MCF 10A (cell line): ENCODE data around the gene ZMIZ1. TPM values are rescaled to one million over a fixed set of nuclear protein-coding genes. Genes with fewer than 3 reads are reported as not detected.

ENCODE experiments used
- BruUV-seq: library from RNA; stranded (reverse); fragments of 400-500 nt; replicated peaks from 2 replicates; lab custom pipeline; 2021; lab: Mats Ljungman, UMichigan
- CTCF ChIA-PET: fragments of 300-600 bp; sonication (Branson Sonifier 250); formaldehyde crosslinking; extraction: SDS; loops from one replicate; lab custom pipeline; 2021; ENCODE audit warnings: antibody characterized with exemption, inconsistent platforms; lab: Yijun Ruan, JAX
- POLR2A ChIA-PET: fragments of 300-600, 350-650 bp; sonication (Branson Sonifier 250); formaldehyde crosslinking; extraction: SDS; loops from one replicate; lab custom pipeline; 2020; ENCODE audit warnings: antibody characterized with exemption, inconsistent platforms; lab: Yijun Ruan, JAX
- DNase-seq: peaks from one replicate; pipeline ENCODE4 v3.0.0-alpha.2; 2018; ENCODE audit not compliant: unreplicated experiment
- H3K27ac Mint-ChIP-seq: one replicate; pipeline ENCODE4 v1.8.0; 2022; ENCODE audit warnings: mild to moderate bottlenecking, low read depth, mixed read lengths; ENCODE audit not compliant: unreplicated experiment
- H3K27me3 Mint-ChIP-seq: one replicate; pipeline ENCODE4 v1.8.0; 2022; ENCODE audit warnings: mixed read lengths; ENCODE audit not compliant: insufficient read depth, unreplicated experiment
- H3K36me3 Mint-ChIP-seq: one replicate; pipeline ENCODE4 v1.8.0; 2022; ENCODE audit warnings: mild to moderate bottlenecking, moderate library complexity, mixed read lengths; ENCODE audit not compliant: insufficient read depth, unreplicated experiment
- H3K4me1 Mint-ChIP-seq: one replicate; pipeline ENCODE4 v1.8.0; 2022; ENCODE audit warnings: mixed read lengths; ENCODE audit not compliant: insufficient read depth, unreplicated experiment
- H3K4me3 Mint-ChIP-seq: one replicate; pipeline ENCODE4 v1.8.0; 2022; ENCODE audit warnings: mild to moderate bottlenecking, moderate library complexity, mixed read lengths; ENCODE audit not compliant: unreplicated experiment
- H3K9me3 Mint-ChIP-seq: one replicate; pipeline ENCODE4 v1.8.0; 2022; ENCODE audit warnings: mixed read lengths; ENCODE audit not compliant: unreplicated experiment
- CTCF ChIP-seq: fragments of 200-600 bp; IDR thresholded peaks from one replicate; pipeline ENCODE4 v1.8.0; 2022; ENCODE audit warnings: antibody characterized with exemption, mild to moderate bottlenecking; ENCODE audit not compliant: unreplicated experiment
- intact Hi-C: fragments of 100-400 bp; cut with micrococcal nuclease; formaldehyde crosslinking; loops from 2 replicates; pipeline ENCODE4 v1.14.1; 2022
- total RNA-seq: library from RNA; stranded (reverse); gene quantifications from 2 replicates; pipeline ENCODE4 v1.2.3, GENCODE V29; 2022

ZMIZ1 gene
- total RNA-seq, 1 experiment from 2014 or later, result 15.5 TPM

GRCh38 chr10:79210672-79211071 is 141.9 kb downstream of the ZMIZ1 start:
- intact Hi-C loops, result no loop called here
- no peak overlapping the region for H3K27ac Mint-ChIP-seq
- no peak for TF ChIP-seq CTCF
- peaks cover 31% of the 10 kb centered on the region for H3K36me3 Mint-ChIP-seq
- DNase-seq, result no peak
- H3K4me1 Mint-ChIP-seq, result no peaks in the 10 kb centered on the region
- ChIA-PET CTCF (no interaction called here), POLR2A (interaction anchor here (0.6 to 0.7 kb wide), 2 partner anchors 34 to 1980 kb away, joined by 3 to 4 read pairs; no protein-coding TSS in a partner anchor)
- H3K4me3 Mint-ChIP-seq, result no peak overlapping the region
- no peaks in the 10 kb centered on the region for H3K9me3 Mint-ChIP-seq
- BruUV-seq, result no TSS peak
- H3K27me3 Mint-ChIP-seq, result no peaks in the 10 kb centered on the region

- H3K27ac Mint-ChIP-seq, result no peak overlapping the region
- no peaks in the 10 kb centered on the region for H3K9me3 Mint-ChIP-seq
- no peaks in the 10 kb centered on the region for H3K27me3 Mint-ChIP-seq
- TF ChIP-seq CTCF, result no peak
- no peaks in the 10 kb centered on the region for H3K4me1 Mint-ChIP-seq
- H3K36me3 Mint-ChIP-seq, result peaks cover 34% of the 10 kb centered on the region
- no peak overlapping the region for H3K4me3 Mint-ChIP-seq
- POLR2A ChIA-PET, result no interaction called here
- no peak for DNase-seq
- no TSS peak for BruUV-seq
- intact Hi-C loops, result no loop called here
- CTCF ChIA-PET, result no interaction called here
Measured at GRCh38 chr10:79211616-79212015, 142.8 kb downstream of the ZMIZ1 start.

- H3K27me3 Mint-ChIP-seq, result no peaks in the 10 kb centered on the region
- H3K36me3 Mint-ChIP-seq, result peaks cover 44% of the 10 kb centered on the region
- no peak overlapping the region for H3K27ac Mint-ChIP-seq
- no peaks in the 10 kb centered on the region for H3K9me3 Mint-ChIP-seq
- H3K4me3 Mint-ChIP-seq, result no peak overlapping the region
- TF ChIP-seq CTCF, result no peak
- ChIA-PET POLR2A (no interaction called here), CTCF (no interaction called here)
- no peak for DNase-seq
- intact Hi-C loops, result no loop called here
- BruUV-seq, result no TSS peak
- no peaks in the 10 kb centered on the region for H3K4me1 Mint-ChIP-seq
Measured at GRCh38 chr10:79215531-79215930, 146.8 kb downstream of the ZMIZ1 start.

GRCh38 chr10:79219322-79219957 is 150.7 kb downstream of the ZMIZ1 start:
- ChIA-PET POLR2A (no interaction called here), CTCF (interaction anchor here (0.6 to 0.9 kb wide), 2 partner anchors 21 to 29 kb away, joined by 3 to 4 read pairs; no protein-coding TSS in a partner anchor)
- peaks cover 35% of the 10 kb centered on the region for H3K36me3 Mint-ChIP-seq
- intact Hi-C loops, result no loop called here
- BruUV-seq, result no TSS peak
- no peak overlapping the region for H3K27ac Mint-ChIP-seq
- no peaks in the 10 kb centered on the region for H3K4me1 Mint-ChIP-seq
- no peak overlapping the region for H3K4me3 Mint-ChIP-seq
- no peaks in the 10 kb centered on the region for H3K27me3 Mint-ChIP-seq
- DNase-seq, result no peak
- no peaks in the 10 kb centered on the region for H3K9me3 Mint-ChIP-seq
- TF ChIP-seq CTCF, result no peak
